Measurements from ENCODE around the gene GPC6.

The GPC6 gene

DNA sequence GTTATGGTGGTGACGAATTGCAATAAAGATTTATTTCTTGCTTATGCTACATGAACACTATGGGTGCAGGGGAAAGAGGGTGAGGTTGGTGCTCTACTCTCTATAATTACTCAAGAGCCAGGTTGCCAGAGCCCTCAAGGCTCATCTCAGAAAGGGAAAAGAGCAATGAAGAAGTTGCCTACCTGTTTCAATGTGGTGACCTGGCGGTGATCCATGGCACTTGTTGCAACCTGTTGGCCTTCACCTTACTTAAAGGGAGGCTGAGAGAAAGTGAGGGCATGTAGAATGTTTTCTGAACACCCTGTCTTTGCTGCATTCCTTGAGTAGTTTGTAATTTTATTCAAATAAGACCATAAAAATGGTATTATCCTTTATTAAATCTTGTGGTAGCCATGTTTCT, 394.4 kb downstream of the GPC6 start:
- H3K27ac ChIP-seq = no peak overlapping the region

DNA sequence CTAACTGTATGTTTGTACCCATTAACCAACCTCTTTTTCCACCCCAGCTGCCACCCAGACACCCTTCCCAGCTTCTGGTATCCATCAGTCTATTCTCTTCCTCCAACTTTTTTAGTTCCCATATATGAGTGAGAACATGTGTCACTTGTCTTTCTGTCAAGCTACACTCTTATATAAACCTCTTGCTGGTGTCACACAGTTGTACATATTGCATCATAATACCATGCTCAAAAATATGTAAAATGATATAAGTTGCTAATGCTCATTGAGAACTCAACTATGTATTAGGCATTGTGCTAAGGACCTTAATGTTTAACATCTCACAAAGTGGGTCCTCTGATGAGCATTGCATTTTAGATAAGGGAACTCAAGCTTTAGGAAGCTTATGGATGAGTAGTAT, 395.4 kb downstream of the GPC6 start:
- TF ChIP-seq, protein P1, sequence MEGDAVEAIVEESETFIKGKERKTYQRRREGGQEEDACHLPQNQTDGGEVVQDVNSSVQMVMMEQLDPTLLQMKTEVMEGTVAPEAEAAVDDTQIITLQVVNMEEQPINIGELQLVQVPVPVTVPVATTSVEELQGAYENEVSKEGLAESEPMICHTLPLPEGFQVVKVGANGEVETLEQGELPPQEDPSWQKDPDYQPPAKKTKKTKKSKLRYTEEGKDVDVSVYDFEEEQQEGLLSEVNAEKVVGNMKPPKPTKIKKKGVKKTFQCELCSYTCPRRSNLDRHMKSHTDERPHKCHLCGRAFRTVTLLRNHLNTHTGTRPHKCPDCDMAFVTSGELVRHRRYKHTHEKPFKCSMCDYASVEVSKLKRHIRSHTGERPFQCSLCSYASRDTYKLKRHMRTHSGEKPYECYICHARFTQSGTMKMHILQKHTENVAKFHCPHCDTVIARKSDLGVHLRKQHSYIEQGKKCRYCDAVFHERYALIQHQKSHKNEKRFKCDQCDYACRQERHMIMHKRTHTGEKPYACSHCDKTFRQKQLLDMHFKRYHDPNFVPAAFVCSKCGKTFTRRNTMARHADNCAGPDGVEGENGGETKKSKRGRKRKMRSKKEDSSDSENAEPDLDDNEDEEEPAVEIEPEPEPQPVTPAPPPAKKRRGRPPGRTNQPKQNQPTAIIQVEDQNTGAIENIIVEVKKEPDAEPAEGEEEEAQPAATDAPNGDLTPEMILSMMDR (conservative IDR thresholded peaks at IDR 0.05) = no peak
- H3K27ac ChIP-seq = no peak overlapping the region

More for the DNA sequence above, 394.4 kb downstream of the GPC6 start:
- TF ChIP-seq, protein P1 (conservative IDR thresholded peaks at IDR 0.05) = no peak

DNA sequence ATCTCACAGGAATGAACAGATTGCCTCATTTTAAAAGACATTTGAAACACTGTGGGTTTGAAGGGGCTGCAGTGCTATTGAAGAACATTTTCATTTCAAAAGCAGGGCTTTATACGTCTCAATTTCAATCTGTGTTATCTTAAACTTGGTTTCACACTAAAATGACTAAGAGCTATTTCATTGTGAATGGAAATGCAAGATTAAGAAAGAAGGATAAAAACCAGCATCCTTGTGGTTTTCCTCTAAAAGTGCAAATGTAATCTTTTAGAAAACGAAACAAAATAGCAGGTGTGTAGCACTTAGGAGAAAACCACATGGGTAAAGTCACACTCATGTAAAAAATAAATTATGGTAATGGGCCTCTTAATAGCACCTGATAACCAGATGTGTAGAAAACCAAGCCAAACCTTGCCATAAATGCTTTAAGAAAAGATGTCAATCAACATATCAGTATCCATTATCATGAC, 397.7 kb downstream of the GPC6 start:
- TF ChIP-seq, protein P1 (conservative IDR thresholded peaks at IDR 0.05) = no peak
- no peak overlapping the region for H3K27ac ChIP-seq

DNA sequence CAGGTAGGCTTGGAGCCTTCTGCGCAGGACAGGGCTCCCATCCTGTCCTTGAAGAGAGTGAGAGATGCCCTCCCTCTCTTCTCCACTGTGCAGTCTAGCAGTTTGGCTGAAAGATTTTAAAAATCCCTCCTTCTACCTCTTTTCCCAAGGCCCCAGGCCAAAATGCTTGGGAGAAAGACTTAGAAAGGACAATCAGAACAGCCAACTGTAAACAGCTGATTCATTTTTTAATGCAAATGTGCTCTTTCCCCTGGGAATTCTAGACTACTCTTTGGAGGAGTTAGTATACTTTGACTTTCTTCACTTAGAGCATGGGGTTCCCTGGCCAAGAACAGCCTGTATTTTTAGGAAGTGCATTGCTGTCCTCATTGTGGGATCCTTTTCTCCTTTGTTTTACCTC, 398.9 kb downstream of the GPC6 start:
- no peak overlapping the region for H3K27ac ChIP-seq
- TF ChIP-seq, protein P1 (conservative IDR thresholded peaks at IDR 0.05) = no peak

DNA sequence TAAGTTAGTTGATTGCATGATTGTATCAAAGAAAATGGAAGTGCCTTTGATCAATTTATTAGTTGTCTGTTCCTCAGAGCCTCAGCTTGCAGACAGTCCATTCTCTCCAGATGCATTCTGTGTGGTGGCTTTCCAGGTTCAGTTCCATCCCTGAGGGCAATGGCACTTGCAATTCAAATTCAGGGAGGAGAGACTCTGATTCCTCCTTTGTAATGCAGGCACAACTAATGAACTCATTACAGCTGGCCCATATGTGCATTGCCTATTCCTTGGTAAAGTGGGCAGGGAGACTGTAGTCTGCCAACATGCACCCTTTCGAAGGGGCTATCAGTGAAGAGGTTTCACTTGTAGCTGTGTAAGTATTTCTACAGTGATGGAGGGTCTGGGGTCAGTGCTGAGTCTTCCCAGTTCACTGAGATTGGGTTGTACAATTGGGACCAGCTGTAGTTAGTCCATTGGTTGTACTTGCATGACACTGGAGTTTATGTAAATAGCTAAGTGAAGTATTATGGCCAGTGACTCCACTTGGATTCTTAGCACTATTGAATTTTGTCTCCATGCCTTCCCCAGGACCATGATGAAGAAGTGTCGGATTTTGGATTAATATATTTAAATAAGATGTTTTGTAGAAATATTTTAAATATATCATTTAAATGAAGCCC, 401.7 kb downstream of the GPC6 start:
- TF ChIP-seq, protein P1 (conservative IDR thresholded peaks at IDR 0.05) = no peak
- no peak overlapping the region for H3K27ac ChIP-seq

DNA sequence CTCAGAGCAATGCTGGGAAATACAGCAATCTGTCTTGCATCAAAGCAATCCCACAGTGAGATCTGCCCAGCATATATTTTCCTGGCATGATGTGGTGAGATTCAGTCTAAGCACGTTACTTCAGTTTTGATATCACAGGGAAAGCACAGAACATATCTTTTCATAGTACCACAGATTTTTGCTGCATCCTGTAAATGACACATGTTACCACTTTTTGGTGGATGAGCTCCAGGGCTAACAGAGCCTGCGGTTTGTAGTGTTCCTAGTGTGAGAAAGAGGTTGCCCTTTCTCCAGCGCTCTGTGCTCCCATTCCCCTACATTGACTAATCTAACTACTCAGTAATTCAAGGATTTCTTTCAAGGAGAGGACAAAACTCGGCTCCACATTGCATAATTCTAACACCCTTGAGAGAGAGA, 409.0 kb downstream of the GPC6 start:
- no peak overlapping the region for H3K27ac ChIP-seq
- TF ChIP-seq, protein P1 (conservative IDR thresholded peaks at IDR 0.05) = no peak

DNA sequence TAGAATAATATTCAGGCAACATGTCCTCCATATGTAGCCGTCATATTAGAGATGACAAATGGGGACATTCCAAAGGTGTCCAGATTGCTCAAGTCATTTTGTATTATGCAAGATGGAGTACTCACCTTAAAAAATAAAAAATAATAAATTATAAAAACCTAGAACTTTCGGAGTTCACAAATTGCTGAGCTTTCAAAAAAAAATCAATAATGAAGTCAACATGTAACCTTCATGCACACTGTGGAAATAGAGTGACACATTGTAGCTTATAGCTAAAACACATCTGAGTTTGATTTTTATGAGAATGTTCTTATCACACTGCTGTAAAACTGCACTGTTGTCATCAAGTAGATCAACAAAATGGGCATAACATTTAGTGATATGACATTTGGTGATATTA, 411.2 kb downstream of the GPC6 start:
- TF ChIP-seq, protein P1 (conservative IDR thresholded peaks at IDR 0.05) = no peak
- H3K27ac ChIP-seq = no peak overlapping the region
